Germinal center (tissue), 1 donor: ENCODE data around the gene JMJD1C.
"Not testable (repeated sequence)": the region's sequence is repeated elsewhere in the genome, so short reads cannot be mapped to it uniquely, and the experiment has no call there.

Experiments used
- DNase-seq: peaks from one replicate; pipeline ENCODE4 v3.0.0; 2012; ENCODE audit warnings: mixed read lengths, low spot score

JMJD1C gene

GRCh38 chr10:63365976-63366765 lies 99.6 kb downstream of the JMJD1C start:
- no peak for DNase-seq

GRCh38 chr10:63364918-63365317 lies 100.9 kb downstream of the JMJD1C start:
- DNase-seq, result no peak

GRCh38 chr10:63363951-63364350 lies 101.8 kb downstream of the JMJD1C start:
- DNase-seq, result no peak

GRCh38 chr10:63355682-63356081 lies 110.1 kb downstream of the JMJD1C start:
- DNase-seq, result no peak

GRCh38 chr10:63352976-63353375 lies 112.8 kb downstream of the JMJD1C start:
- DNase-seq, result no peak

GRCh38 chr10:63348245-63348850 lies 117.4 kb downstream of the JMJD1C start:
- DNase-seq, result no peak

- no peak for DNase-seq
Observed at GRCh38 chr10:63346015-63346441, 119.7 kb downstream of the JMJD1C start.

- DNase-seq, result no peak
Observed at GRCh38 chr10:63344269-63344668, 121.5 kb downstream of the JMJD1C start.

GRCh38 chr10:63343476-63343875 lies 122.3 kb downstream of the JMJD1C start:
- no peak for DNase-seq

- not testable (repeated sequence) for DNase-seq
Observed at GRCh38 chr10:63339640-63340039, 126.1 kb downstream of the JMJD1C start.

- DNase-seq, result no peak
Observed at GRCh38 chr10:63337455-63338251, 128.1 kb downstream of the JMJD1C start.

- no peak for DNase-seq
Observed at GRCh38 chr10:63331586-63331985, 134.2 kb downstream of the JMJD1C start.

GRCh38 chr10:63324495-63324854 lies 141.3 kb downstream of the JMJD1C start:
- no peak for DNase-seq

- no peak for DNase-seq
Observed at GRCh38 chr10:63323701-63324494, 141.9 kb downstream of the JMJD1C start.

- DNase-seq, result no peak
Observed at GRCh38 chr10:63320683-63321082, 145.1 kb downstream of the JMJD1C start.

GRCh38 chr10:63319231-63319630 lies 146.5 kb downstream of the JMJD1C start:
- no peak for DNase-seq

- DNase-seq, result no peak
Observed at GRCh38 chr10:63318491-63318890, 147.3 kb downstream of the JMJD1C start.

- DNase-seq, result no peak
Observed at GRCh38 chr10:63314020-63314419, 151.8 kb downstream of the JMJD1C start.

- no peak for DNase-seq
Observed at GRCh38 chr10:63313066-63313717, 152.6 kb downstream of the JMJD1C start.

- no peak for DNase-seq
Observed at GRCh38 chr10:63308628-63309027, 157.1 kb downstream of the JMJD1C start.

GRCh38 chr10:63304146-63304545 lies 161.6 kb downstream of the JMJD1C start:
- no peak for DNase-seq

- DNase-seq, result no peak
Observed at GRCh38 chr10:63300801-63301200, 165.0 kb downstream of the JMJD1C start.
